CD14-positive monocyte (primary cell): Measurements from ENCODE around the gene RNF123. TPM values are rescaled to one million over a fixed set of nuclear protein-coding genes. Genes with fewer than 3 reads are reported as not detected.
"Not testable (repeated sequence)": the region's sequence is repeated elsewhere in the genome, so short reads cannot be mapped to it uniquely, and the experiment has no call there.

Experiments used
- DNase-seq, 3 donors: peaks; one replicate each; pipeline ENCODE4 v3.0.0-alpha.2; 2011 to 2022
- H2AFZ ChIP-seq: 2 replicates; pipeline ENCODE4 v1.6.0; 2012; ENCODE audit warnings: mild to moderate bottlenecking, low read depth, low read length, inconsistent platforms; ENCODE audit not compliant: insufficient read depth, poor library complexity, severe bottlenecking
- H3K27ac ChIP-seq, 2 donors: 1 replicate in 1 of 2; 2 replicates in 1 of 2; pipeline ENCODE4 v1.5.1; 2012 to 2013; ENCODE audit warnings: low read length in 2 of 2, control low read depth in 1 of 2, inconsistent platforms in 1 of 2, low read depth in 1 of 2, mild to moderate bottlenecking in 1 of 2
- H3K27me3 ChIP-seq, 2 donors: one replicate each; pipeline versions ENCODE4 v1.6.0 to v1.6.1; 2011 to 2013; ENCODE audit warnings: low read length in 2 of 2; ENCODE audit not compliant: control insufficient read depth in 2 of 2, insufficient read depth in 2 of 2
- H3K36me3 ChIP-seq, 2 donors: replicated peaks in 1 of 2; 1 replicate in 1 of 2; 2 replicates in 1 of 2; pipeline versions ENCODE4 v1.5.1 to v1.6.1; 2012 to 2013; ENCODE audit warnings: low read length in 2 of 2, control low read depth in 1 of 2, inconsistent platforms in 1 of 2, mild to moderate bottlenecking in 1 of 2; ENCODE audit not compliant: insufficient read depth in 2 of 2, control insufficient read depth in 1 of 2
- H3K4me1 ChIP-seq, 2 donors: 1 replicate in 1 of 2; 2 replicates in 1 of 2; pipeline versions ENCODE4 v1.5.1 to v1.6.1; 2012 to 2013; ENCODE audit warnings: low read length in 2 of 2, control low read depth in 1 of 2, inconsistent platforms in 1 of 2, mild to moderate bottlenecking in 1 of 2, moderate library complexity in 1 of 2; ENCODE audit not compliant: insufficient read depth in 2 of 2, control insufficient read depth in 1 of 2
- H3K4me2 ChIP-seq: replicated peaks from 2 replicates; pipeline ENCODE3; 2012; ENCODE audit warnings: low read length, moderate library complexity, mild to moderate bottlenecking; ENCODE audit not compliant: poor library complexity, severe bottlenecking; ENCODE audit errors: extremely low read depth
- H3K4me3 ChIP-seq, 3 experiments: fragments of 200-600 bp in 1 of 3; sonication (generic) in 1 of 3; replicated peaks in 1 of 3; 1 replicate in 2 of 3; 2 replicates in 1 of 3; pipeline ENCODE4 v1.5.1; 2011 to 2013; ENCODE audit warnings: low read length in 3 of 3, mild to moderate bottlenecking in 3 of 3, control low read depth in 2 of 3, low read depth in 2 of 3, inconsistent platforms in 1 of 3, moderate library complexity in 1 of 3
- H3K79me2 ChIP-seq: 2 replicates; pipeline ENCODE4 v1.6.0; 2012; ENCODE audit warnings: mild to moderate bottlenecking, control low read depth, inconsistent platforms, low read length, moderate library complexity; ENCODE audit not compliant: insufficient read depth
- H3K9ac ChIP-seq: 2 replicates; pipeline ENCODE4 v1.6.0; 2017; ENCODE audit warnings: low read length, mild to moderate bottlenecking; ENCODE audit not compliant: insufficient read depth, poor library complexity, severe bottlenecking
- H3K9me3 ChIP-seq, 2 donors: replicated peaks in 1 of 2; 1 replicate in 1 of 2; 2 replicates in 1 of 2; pipeline versions ENCODE4 v1.5.1 to v1.6.1; 2012 to 2013; ENCODE audit warnings: low read length in 2 of 2, control low read depth in 1 of 2; ENCODE audit not compliant: control insufficient read depth in 1 of 2, insufficient read depth in 1 of 2
- H4K20me1 ChIP-seq: 2 replicates; pipeline ENCODE4 v1.6.0; 2012; ENCODE audit warnings: mild to moderate bottlenecking, low read length, control low read depth, moderate library complexity; ENCODE audit not compliant: insufficient read depth
- H3K27ac Mint-ChIP-seq, 7 donors: one replicate each; pipeline ENCODE4 v1.8.0; 2020; ENCODE audit warnings: mild to moderate bottlenecking in 7 of 7, mixed read lengths in 7 of 7, moderate library complexity in 6 of 7, inconsistent platforms in 2 of 7
- H3K27me3 Mint-ChIP-seq, 3 donors: one replicate each; pipeline ENCODE4 v1.8.0; 2021 to 2022; ENCODE audit warnings: low read depth in 3 of 3, mild to moderate bottlenecking in 3 of 3, mixed read lengths in 3 of 3, moderate library complexity in 3 of 3, inconsistent platforms in 1 of 3
- H3K36me3 Mint-ChIP-seq, 2 donors: one replicate each; pipeline ENCODE4 v1.8.0; 2020; ENCODE audit warnings: mixed read lengths in 2 of 2, inconsistent platforms in 1 of 2, mild to moderate bottlenecking in 1 of 2
- H3K4me1 Mint-ChIP-seq: one replicate; pipeline ENCODE4 v1.8.0; 2020; ENCODE audit warnings: mild to moderate bottlenecking, mixed read lengths
- H3K4me3 Mint-ChIP-seq, 2 donors: one replicate each; pipeline ENCODE4 v1.8.0; 2020; ENCODE audit warnings: mild to moderate bottlenecking in 2 of 2, mixed read lengths in 2 of 2, moderate library complexity in 1 of 2
- H3K9me3 Mint-ChIP-seq, 7 donors: one replicate each; pipeline ENCODE4 v1.8.0; 2020 to 2022; ENCODE audit warnings: mixed read lengths in 7 of 7, mild to moderate bottlenecking in 6 of 7, moderate library complexity in 6 of 7, inconsistent platforms in 2 of 7
- WGBS: methylation state at CpG from one replicate; pipeline ENCODE4 v1.1.5; 2013; ENCODE audit warnings: missing lambda C conversion rate; ENCODE audit not compliant: insufficient coverage; 5-methylcytosine and 5-hydroxymethylcytosine counted together
- intact Hi-C, 2 donors: fragments of 100-400 bp; cut with micrococcal nuclease; formaldehyde crosslinking; loops; one replicate each; pipeline versions ENCODE4 v1.15.0 to v1.15.1; 2023
- polyA plus RNA-seq, 3 donors: library from polyadenylated mRNA; depleted of rRNA in 1 of 3; unstranded in 2 of 3; stranded (reverse) in 1 of 3; fragments of 300-500 nt in 2 of 3; fragments of >200 nt in 1 of 3; fragmentation: Illumina TruSeq in 2 of 3; gene quantifications; 1 replicate in 2 of 3; 2 replicates in 1 of 3; pipeline ENCODE4 v1.2.3, GENCODE V29; 2012 to 2021

RNF123 gene
- polyA plus RNA-seq, 3 donors = 11.1 to 46.2 (median 15.7) TPM

- Mint-ChIP-seq H3K4me1 (peaks cover 31% of the 10 kb centered on the region), H3K27me3 (peaks cover 11 to 16% (median 14%) of the 10 kb centered on the region in 3 donors), H3K36me3 (peaks cover 0 to 16% of the 10 kb centered on the region in 2 donors)
- H3K9me3 Mint-ChIP-seq, H3K4me2 ChIP-seq, DNase-seq, H3K27ac Mint-ChIP-seq, H3K36me3 ChIP-seq, intact Hi-C loops, H2AFZ ChIP-seq, H3K9ac ChIP-seq, H3K27ac ChIP-seq, H3K9me3 ChIP-seq, H3K4me3 ChIP-seq, H3K4me3 Mint-ChIP-seq: not testable (repeated sequence)
- 86% methylated on average over 1 of the region's 3 CpGs for WGBS
- Histone ChIP-seq H3K27me3 (peaks cover 0 to 12% of the 10 kb centered on the region in 2 donors), H3K79me2 (peaks cover 30% of the 10 kb centered on the region), H3K4me1 (peaks cover 24 to 29% of the 10 kb centered on the region in 2 donors), H4K20me1 (peaks cover 10% of the 10 kb centered on the region)
Observed at GRCh38 chr3:49691481-49691880, 2.1 kb downstream of the RNF123 start.

GRCh38 chr3:49694409-49695070 is 5.2 kb downstream of the RNF123 start:
- H3K4me2 ChIP-seq, H3K27ac Mint-ChIP-seq: not testable (repeated sequence)

GRCh38 chr3:49695350-49696015 is 6.1 kb downstream of the RNF123 start:
- H3K9me3 ChIP-seq, DNase-seq, H3K4me3 ChIP-seq, H3K27ac ChIP-seq, H3K9ac ChIP-seq, H3K4me2 ChIP-seq, H3K27me3 ChIP-seq, H3K27ac Mint-ChIP-seq, H3K4me1 ChIP-seq, H3K9me3 Mint-ChIP-seq, H3K4me3 Mint-ChIP-seq, H3K27me3 Mint-ChIP-seq, intact Hi-C loops, H3K4me1 Mint-ChIP-seq, H2AFZ ChIP-seq: not testable (repeated sequence)
- WGBS = 100% methylated on average over 1 of the region's 4 CpGs
- H4K20me1 ChIP-seq = peaks cover 10% of the 10 kb centered on the region
- H3K36me3 Mint-ChIP-seq = peaks cover 25 to 50% of the 10 kb centered on the region in 2 donors
- peaks cover 37 to 46% of the 10 kb centered on the region in 2 donors for H3K36me3 ChIP-seq
- H3K79me2 ChIP-seq = peaks cover 18% of the 10 kb centered on the region

More at GRCh38 chr3:49694409-49695070, 5.2 kb downstream of the RNF123 start:
- H3K4me3 ChIP-seq, H3K9me3 Mint-ChIP-seq, H3K4me3 Mint-ChIP-seq, H3K27me3 Mint-ChIP-seq, intact Hi-C loops, H3K9ac ChIP-seq, H3K27me3 ChIP-seq, H3K27ac ChIP-seq, H3K9me3 ChIP-seq, DNase-seq, H2AFZ ChIP-seq: not testable (repeated sequence)
- peaks cover 15 to 19% of the 10 kb centered on the region in 2 donors for H3K4me1 ChIP-seq
- peaks cover 19 to 43% of the 10 kb centered on the region in 2 donors for H3K36me3 Mint-ChIP-seq
- peaks cover 28 to 37% of the 10 kb centered on the region in 2 donors for H3K36me3 ChIP-seq
- peaks cover 10% of the 10 kb centered on the region for H4K20me1 ChIP-seq
- H3K4me1 Mint-ChIP-seq = peaks cover 16% of the 10 kb centered on the region
- H3K79me2 ChIP-seq = peaks cover 28% of the 10 kb centered on the region
- 100% methylated on average over 2 of the region's 6 CpGs for WGBS
